SJSA1 (cell line): Measurements from ENCODE around the gene MAGOHB. TPM values are rescaled to one million over a fixed set of nuclear protein-coding genes. Genes with fewer than 3 reads are reported as not detected.
"Not testable (repeated sequence)": the region's sequence is repeated elsewhere in the genome, so short reads cannot be mapped to it uniquely, and the experiment has no call there.

ENCODE experiments used
- DNase-seq, 2 experiments: peaks; one replicate each; pipeline ENCODE4 v3.0.0-alpha.2; 2015 to 2020; ENCODE audit warnings: low spot score in 2 of 2, low read depth in 1 of 2
- H3K27ac ChIP-seq: fragments of 250-450 bp; sonication (Bioruptor Pico); 2 replicates; pipeline ENCODE4 v1.5.1; 2020; ENCODE audit warnings: mild to moderate bottlenecking, moderate library complexity
- H3K27me3 ChIP-seq: fragments of 250-450 bp; sonication (Bioruptor Pico); replicated peaks from 2 replicates; pipeline ENCODE4 v1.5.1; 2020; ENCODE audit warnings: mild to moderate bottlenecking, moderate library complexity
- H3K36me3 ChIP-seq: fragments of 250-450 bp; sonication (Bioruptor Pico); 2 replicates; pipeline ENCODE4 v1.5.1; 2020; ENCODE audit warnings: mild to moderate bottlenecking
- H3K4me1 ChIP-seq: fragments of 250-450 bp; sonication (Bioruptor Pico); replicated peaks from 2 replicates; pipeline ENCODE4 v1.6.1; 2021; ENCODE audit warnings: mild to moderate bottlenecking
- H3K4me3 ChIP-seq: fragments of 250-450 bp; sonication (Bioruptor Pico); 2 replicates; pipeline ENCODE4 v1.5.1; 2020; ENCODE audit warnings: mild to moderate bottlenecking
- H3K9me3 ChIP-seq: fragments of 250-450 bp; sonication (Bioruptor Pico); replicated peaks from 2 replicates; pipeline ENCODE4 v1.5.1; 2020; ENCODE audit warnings: mild to moderate bottlenecking
- total RNA-seq: library from RNA; depleted of rRNA; stranded (reverse); fragments of >200 nt; shearing (Covaris generic); gene quantifications from 2 replicates; pipeline ENCODE4 v1.2.3, GENCODE V29; 2014

The MAGOHB gene
- total RNA-seq, 1 experiment from 2014 or later: 51.6 TPM

GRCh38 chr12:10600988-10601387 lies 12.4 kb downstream of the MAGOHB start:
- Histone ChIP-seq H3K27ac (no peak overlapping the region), H3K27me3 (no peaks in the 10 kb centered on the region), H3K36me3 (peaks cover 12% of the 10 kb centered on the region), H3K4me1 (no peaks in the 10 kb centered on the region), H3K9me3 (no peaks in the 10 kb centered on the region), H3K4me3 (no peak overlapping the region)
- DNase-seq: no peak

GRCh38 chr12:10595881-10596280 lies 17.5 kb downstream of the MAGOHB start:
- Histone ChIP-seq H3K27me3 (no peaks in the 10 kb centered on the region), H3K4me3 (no peak overlapping the region), H3K4me1 (no peaks in the 10 kb centered on the region), H3K9me3 (no peaks in the 10 kb centered on the region), H3K36me3 (peaks cover 3% of the 10 kb centered on the region; the same call in 1 of the 2 replicates), H3K27ac (no peak overlapping the region)
- no peak for DNase-seq

GRCh38 chr12:10590966-10591365 lies 22.4 kb downstream of the MAGOHB start:
- peaks cover 3% of the 10 kb centered on the region; the same call in 1 of the 2 replicates for H3K36me3 ChIP-seq
- no peaks in the 10 kb centered on the region for H3K9me3 ChIP-seq
- no peak overlapping the region for H3K4me3 ChIP-seq
- H3K27ac ChIP-seq: no peak overlapping the region
- no peak for DNase-seq
- H3K4me1 ChIP-seq: no peaks in the 10 kb centered on the region
- H3K27me3 ChIP-seq: no peaks in the 10 kb centered on the region

GRCh38 chr12:10584415-10584814 lies 29.0 kb downstream of the MAGOHB start:
- Histone ChIP-seq H3K4me3 (no peak overlapping the region), H3K27ac (no peak overlapping the region), H3K9me3 (no peaks in the 10 kb centered on the region), H3K36me3 (peaks cover 3% of the 10 kb centered on the region; the same call in 1 of the 2 replicates), H3K4me1 (no peaks in the 10 kb centered on the region), H3K27me3 (no peaks in the 10 kb centered on the region)
- no peak for DNase-seq

GRCh38 chr12:10582704-10583103 lies 30.7 kb downstream of the MAGOHB start:
- no peak for DNase-seq

GRCh38 chr12:10582133-10582532 lies 31.3 kb downstream of the MAGOHB start:
- not testable (repeated sequence) for H3K27ac ChIP-seq, DNase-seq, H3K9me3 ChIP-seq, H3K36me3 ChIP-seq, H3K4me1 ChIP-seq, H3K27me3 ChIP-seq, H3K4me3 ChIP-seq

More at GRCh38 chr12:10582704-10583103, 30.7 kb downstream of the MAGOHB start:
- no peaks in the 10 kb centered on the region for H3K27me3 ChIP-seq
- no peak overlapping the region for H3K27ac ChIP-seq
- no peaks in the 10 kb centered on the region for H3K9me3 ChIP-seq
- H3K4me3 ChIP-seq: no peak overlapping the region
- no peaks in the 10 kb centered on the region for H3K4me1 ChIP-seq
- H3K36me3 ChIP-seq: peaks cover 3% of the 10 kb centered on the region; the same call in 1 of the 2 replicates

- Histone ChIP-seq H3K36me3 (no peaks in the 10 kb centered on the region), H3K27me3 (peaks cover 3% of the 10 kb centered on the region; the same call in 1 of the 2 replicates), H3K27ac (no peak overlapping the region), H3K4me1 (no peaks in the 10 kb centered on the region), H3K4me3 (no peak overlapping the region), H3K9me3 (no peaks in the 10 kb centered on the region)
- DNase-seq: no peak
Measured at GRCh38 chr12:10574307-10574706, 39.1 kb downstream of the MAGOHB start.

- H3K27ac ChIP-seq, H3K27me3 ChIP-seq, H3K9me3 ChIP-seq, DNase-seq, H3K4me1 ChIP-seq, H3K4me3 ChIP-seq, H3K36me3 ChIP-seq: not testable (repeated sequence)
Measured at GRCh38 chr12:10572021-10572490, 41.4 kb downstream of the MAGOHB start.

- no peak for DNase-seq
- Histone ChIP-seq H3K4me3 (no peak overlapping the region), H3K36me3 (no peaks in the 10 kb centered on the region), H3K9me3 (no peaks in the 10 kb centered on the region), H3K27me3 (peaks cover 3% of the 10 kb centered on the region; the same call in 1 of the 2 replicates), H3K4me1 (no peaks in the 10 kb centered on the region), H3K27ac (no peak overlapping the region)
Measured at GRCh38 chr12:10571141-10571540, 42.3 kb downstream of the MAGOHB start.

- H3K27me3 ChIP-seq: no peaks in the 10 kb centered on the region
Measured at GRCh38 chr12:10567813-10568212, 45.6 kb downstream of the MAGOHB start.

GRCh38 chr12:10563966-10564365 lies 49.4 kb downstream of the MAGOHB start:
- no peaks in the 10 kb centered on the region for H3K4me1 ChIP-seq
- DNase-seq: no peak
- H3K36me3 ChIP-seq: no peaks in the 10 kb centered on the region
- H3K27me3 ChIP-seq: peaks cover 3% of the 10 kb centered on the region; the same call in 1 of the 2 replicates
- no peak overlapping the region for H3K27ac ChIP-seq
- no peaks in the 10 kb centered on the region for H3K9me3 ChIP-seq
- H3K4me3 ChIP-seq: no peak overlapping the region

More at GRCh38 chr12:10567813-10568212, 45.6 kb downstream of the MAGOHB start:
- H3K27ac ChIP-seq: no peak overlapping the region
- no peaks in the 10 kb centered on the region for H3K9me3 ChIP-seq
- no peak for DNase-seq
- no peaks in the 10 kb centered on the region for H3K4me1 ChIP-seq
- H3K36me3 ChIP-seq: no peaks in the 10 kb centered on the region
- H3K4me3 ChIP-seq: no peak overlapping the region

- Histone ChIP-seq H3K4me3 (no peak overlapping the region), H3K4me1 (no peaks in the 10 kb centered on the region), H3K27ac (no peak overlapping the region), H3K36me3 (no peaks in the 10 kb centered on the region), H3K9me3 (no peaks in the 10 kb centered on the region), H3K27me3 (peaks cover 3% of the 10 kb centered on the region; the same call in 1 of the 2 replicates)
- DNase-seq: no peak
Measured at GRCh38 chr12:10563002-10563401, 50.4 kb downstream of the MAGOHB start.

GRCh38 chr12:10562306-10562933 lies 51.0 kb downstream of the MAGOHB start:
- H3K27me3 ChIP-seq: peaks cover 3% of the 10 kb centered on the region; the same call in 1 of the 2 replicates
- no peak overlapping the region for H3K4me3 ChIP-seq
- no peaks in the 10 kb centered on the region for H3K36me3 ChIP-seq
- no peaks in the 10 kb centered on the region for H3K4me1 ChIP-seq
- H3K27ac ChIP-seq: no peak overlapping the region
- peak in 1 of 2 experiments; percentile 25 for DNase-seq
- no peaks in the 10 kb centered on the region for H3K9me3 ChIP-seq

- Histone ChIP-seq H3K9me3 (no peaks in the 10 kb centered on the region), H3K27me3 (peaks cover 3% of the 10 kb centered on the region; the same call in 1 of the 2 replicates), H3K4me3 (no peak overlapping the region), H3K27ac (no peak overlapping the region), H3K36me3 (no peaks in the 10 kb centered on the region), H3K4me1 (no peaks in the 10 kb centered on the region)
- DNase-seq: no peak
Measured at GRCh38 chr12:10559244-10559643, 54.2 kb downstream of the MAGOHB start.
